HAP-1 (cell line): ENCODE data around the gene ASCC2.

Experiments used
- DNase-seq, 2 experiments: peaks; one replicate each; pipeline ENCODE4 v3.0.0-alpha.2; 2016 to 2020; ENCODE audit warnings: low spot score in 2 of 2
- H3K27me3 ChIP-seq: fragments of 250-450 bp; sonication (Bioruptor Pico); 2 replicates; pipeline ENCODE4 v1.5.1; 2020; ENCODE audit warnings: low read depth, mild to moderate bottlenecking, moderate library complexity
- H3K36me3 ChIP-seq: fragments of 250-450 bp; sonication (Bioruptor Pico); replicated peaks from 2 replicates; pipeline ENCODE4 v1.5.1; 2020; ENCODE audit warnings: mild to moderate bottlenecking
- H3K4me1 ChIP-seq: fragments of 250-450 bp; sonication (Bioruptor Pico); 2 replicates; pipeline ENCODE4 v1.5.1; 2020; ENCODE audit warnings: mild to moderate bottlenecking
- H3K4me3 ChIP-seq: fragments of 250-450 bp; sonication (Bioruptor Pico); 2 replicates; pipeline ENCODE4 v1.5.1; 2020; ENCODE audit warnings: mild to moderate bottlenecking, moderate library complexity
- H3K9me3 ChIP-seq: fragments of 250-450 bp; sonication (Bioruptor Pico); 2 replicates; pipeline ENCODE4 v1.5.1; 2020; ENCODE audit warnings: mild to moderate bottlenecking, moderate library complexity
- in situ Hi-C: fragments of 300-500 bp; cut with MboI; formaldehyde crosslinking; loops from 3 replicates; pipeline ENCODE4 v1.14.3; 2020; ENCODE audit warnings: low sequenced_read_pairs, inconsistent platforms, mixed read lengths

ASCC2 gene

DNA sequence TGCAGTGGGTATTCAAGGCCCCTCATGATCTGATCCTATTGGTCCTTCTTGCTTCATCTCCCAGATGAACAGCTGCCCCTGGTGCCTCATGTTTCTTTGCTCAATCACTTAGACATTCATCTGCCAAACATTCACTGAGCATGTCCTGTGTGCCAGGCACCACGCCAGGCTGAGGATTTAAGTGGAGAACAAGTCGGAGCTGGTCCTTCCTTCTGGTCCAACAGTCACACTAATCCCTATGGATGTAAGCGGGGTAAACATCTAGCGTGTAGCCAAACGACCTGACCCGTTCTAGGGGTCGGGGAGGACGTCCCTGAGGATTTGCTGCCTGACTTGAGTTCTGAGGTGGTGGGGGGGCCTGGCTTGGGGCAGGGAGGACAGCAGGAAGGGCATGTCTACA lies 93.2 kb downstream of the ASCC2 start:
- no peak overlapping the region for H3K4me3 ChIP-seq
- H3K4me1 ChIP-seq, result no peaks in the 10 kb centered on the region
- no peaks in the 10 kb centered on the region for H3K9me3 ChIP-seq
- no peaks in the 10 kb centered on the region for H3K36me3 ChIP-seq
- in situ Hi-C loops, result no loop called here
- no peaks in the 10 kb centered on the region for H3K27me3 ChIP-seq
- DNase-seq, result no peak

DNA sequence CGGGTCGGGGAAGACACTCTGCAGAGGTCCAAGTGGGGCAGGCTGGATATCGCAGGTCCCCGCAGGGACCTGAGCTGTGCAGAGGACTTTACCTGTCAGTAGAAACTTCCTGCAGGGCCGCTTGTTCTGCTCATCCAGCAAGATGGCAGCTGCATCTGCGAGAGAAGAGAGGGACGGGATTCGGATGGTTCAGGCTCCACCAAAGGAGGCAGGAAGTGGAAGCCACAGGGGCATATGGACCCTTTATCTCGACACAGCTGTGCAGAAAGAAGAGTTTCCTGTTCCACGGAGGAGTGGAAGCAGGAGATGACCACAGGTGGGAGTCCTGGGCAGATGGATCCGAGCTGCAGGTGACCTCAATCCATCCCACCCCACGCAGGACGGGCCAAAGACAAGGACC lies 95.7 kb downstream of the ASCC2 start:
- no peaks in the 10 kb centered on the region for H3K4me1 ChIP-seq
- in situ Hi-C loops, result no loop called here
- H3K36me3 ChIP-seq, result no peaks in the 10 kb centered on the region
- no peak overlapping the region for H3K4me3 ChIP-seq
- no peak for DNase-seq
- H3K9me3 ChIP-seq, result no peaks in the 10 kb centered on the region
- H3K27me3 ChIP-seq, result no peaks in the 10 kb centered on the region

DNA sequence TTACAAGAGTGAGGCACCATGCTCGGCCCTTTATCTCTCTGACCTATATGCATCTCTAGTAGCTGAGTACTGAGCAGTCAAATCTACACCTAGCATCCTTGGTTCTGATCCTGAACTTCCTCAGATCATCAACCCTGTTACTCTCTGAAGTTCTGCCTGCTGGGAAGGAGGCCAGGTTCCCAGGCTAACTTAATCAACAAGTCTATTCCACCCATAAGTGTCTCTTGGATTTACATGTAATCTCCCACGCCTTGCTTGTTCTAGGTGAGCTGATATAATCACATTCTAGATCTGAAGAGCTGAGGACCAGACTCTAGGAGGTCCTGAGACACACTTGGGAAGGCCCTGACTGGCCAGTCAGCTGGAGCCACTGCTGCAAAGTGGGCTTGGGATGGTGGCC lies 96.1 kb downstream of the ASCC2 start:
- no peak overlapping the region for H3K4me3 ChIP-seq
- H3K27me3 ChIP-seq, result no peaks in the 10 kb centered on the region
- DNase-seq, result no peak
- H3K36me3 ChIP-seq, result no peaks in the 10 kb centered on the region
- H3K9me3 ChIP-seq, result no peaks in the 10 kb centered on the region
- no peaks in the 10 kb centered on the region for H3K4me1 ChIP-seq
- in situ Hi-C loops, result no loop called here

DNA sequence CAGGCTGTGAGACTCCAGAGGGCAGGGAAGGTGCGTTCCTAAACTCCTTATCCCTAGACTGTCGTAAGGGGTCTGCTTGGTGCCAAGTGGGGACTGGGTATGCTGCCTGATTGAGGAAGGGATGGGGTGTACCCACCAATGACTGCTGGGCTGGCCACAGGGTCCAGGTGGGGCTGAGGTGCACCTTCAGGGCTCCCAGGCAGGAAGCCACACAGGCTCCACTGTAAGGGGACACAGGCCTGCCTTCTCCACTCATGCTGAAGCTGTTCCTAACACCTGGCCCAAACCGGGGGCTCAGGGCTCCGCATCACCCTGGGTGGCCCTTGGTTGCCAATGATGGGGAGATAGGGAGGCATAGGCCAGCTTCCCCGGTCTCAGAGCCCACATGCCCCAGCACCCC lies 97.9 kb downstream of the ASCC2 start:
- no peaks in the 10 kb centered on the region for H3K9me3 ChIP-seq
- no peaks in the 10 kb centered on the region for H3K4me1 ChIP-seq
- no peaks in the 10 kb centered on the region for H3K27me3 ChIP-seq
- no peak overlapping the region for H3K4me3 ChIP-seq
- no peak for DNase-seq
- in situ Hi-C loops, result no loop called here
- no peaks in the 10 kb centered on the region for H3K36me3 ChIP-seq

DNA sequence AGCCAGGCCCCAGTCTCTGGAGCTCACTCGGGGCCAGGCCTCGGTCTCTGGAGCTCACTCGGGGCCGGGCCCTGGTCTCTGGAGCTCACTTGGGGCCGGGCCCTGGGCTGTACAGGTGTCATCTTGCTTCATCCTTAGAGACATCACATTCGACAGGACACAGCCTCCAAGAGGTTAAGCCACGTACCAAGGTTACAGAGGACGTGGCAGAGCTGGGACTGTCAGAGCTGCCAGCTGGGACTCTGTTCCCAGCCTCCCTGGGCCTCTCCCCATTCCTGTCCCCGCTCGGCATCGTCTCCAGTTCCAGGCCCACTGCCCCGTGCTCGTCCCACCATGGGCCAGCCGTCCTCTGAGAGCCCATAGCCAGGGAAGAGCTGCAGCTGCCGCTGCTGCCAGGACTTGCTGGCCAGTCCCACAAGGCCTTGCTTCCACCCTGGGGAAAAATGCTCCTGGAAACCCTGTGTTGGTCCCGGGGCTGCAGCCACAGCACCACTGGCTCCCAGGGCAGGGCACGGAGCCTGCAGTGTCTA lies 98.7 kb downstream of the ASCC2 start:
- H3K27me3 ChIP-seq, result no peaks in the 10 kb centered on the region
- H3K4me3 ChIP-seq, result no peak overlapping the region
- H3K4me1 ChIP-seq, result no peaks in the 10 kb centered on the region
- H3K36me3 ChIP-seq, result no peaks in the 10 kb centered on the region
- in situ Hi-C loops, result no loop called here
- DNase-seq, result no peak
- no peaks in the 10 kb centered on the region for H3K9me3 ChIP-seq
